GM23338 (cell line): ENCODE results near the gene MAPKAPK2. TPM values are rescaled to one million over a fixed set of nuclear protein-coding genes. Genes with fewer than 3 reads are reported as not detected.

Experiments
- ATAC-seq: fragments of 200-7000 bp; cut with Tn5 transposase; 3 replicates; pipeline ENCODE4 v1.9.1; 2020
- DNase-seq: peaks from one replicate; pipeline ENCODE4 v3.0.0-alpha.2; 2015; ENCODE audit warnings: low spot score
- H2AFZ ChIP-seq: fragments of 200-600 bp; sonication (generic); 2 replicates; pipeline ENCODE4 v1.8.0; 2016; ENCODE audit warnings: antibody characterized with exemption, mild to moderate bottlenecking, moderate library complexity
- H3F3A ChIP-seq: fragments of 200-600 bp; sonication (generic); replicated peaks from 2 replicates; pipeline ENCODE4 v1.8.0; 2017; ENCODE audit warnings: antibody characterized with exemption, mixed run types, low read depth
- H3K27ac ChIP-seq: fragments of 200-600 bp; sonication (generic); 2 replicates; pipeline ENCODE4 v1.6.1; 2016; ENCODE audit warnings: low read depth
- H3K27me3 ChIP-seq: fragments of 200-600 bp; sonication (generic); 2 replicates; pipeline ENCODE4 v1.8.0; 2016; ENCODE audit warnings: mild to moderate bottlenecking, mixed run types, moderate library complexity; ENCODE audit not compliant: insufficient read depth
- H3K36me3 ChIP-seq: fragments of 200-600 bp; sonication (generic); 2 replicates; pipeline ENCODE4 v1.8.0; 2016; ENCODE audit warnings: mild to moderate bottlenecking; ENCODE audit not compliant: insufficient read depth
- H3K4me1 ChIP-seq: fragments of 200-600 bp; sonication (generic); 2 replicates; pipeline ENCODE4 v1.8.0; 2016; ENCODE audit warnings: mild to moderate bottlenecking, moderate library complexity; ENCODE audit not compliant: insufficient read depth
- H3K4me2 ChIP-seq: fragments of 200-600 bp; sonication (generic); 2 replicates; pipeline ENCODE4 v1.7.1; 2017; ENCODE audit warnings: mixed run types
- H3K4me3 ChIP-seq: fragments of 200-600 bp; sonication (generic); 2 replicates; pipeline ENCODE4 v1.6.1; 2016; ENCODE audit warnings: mixed run types
- H3K79me2 ChIP-seq: fragments of 200-600 bp; sonication (generic); replicated peaks from 2 replicates; pipeline ENCODE4 v1.8.0; 2017; ENCODE audit warnings: mild to moderate bottlenecking; ENCODE audit not compliant: insufficient read depth
- H3K9me2 ChIP-seq: fragments of 200-600 bp; sonication (generic); 2 replicates; pipeline ENCODE4 v1.8.0; 2017; ENCODE audit not compliant: insufficient read depth
- H4K20me1 ChIP-seq: fragments of 200-600 bp; sonication (generic); replicated peaks from 2 replicates; pipeline ENCODE4 v1.8.0; 2017; ENCODE audit warnings: mild to moderate bottlenecking; ENCODE audit not compliant: insufficient read depth
- H3K27ac Mint-ChIP-seq: 2 replicates; pipeline ENCODE4 v1.8.0; 2020; ENCODE audit warnings: inconsistent platforms, mild to moderate bottlenecking, moderate library complexity, mixed read lengths
- H3K27me3 Mint-ChIP-seq: 3 replicates; pipeline ENCODE4 v1.8.0; 2022; ENCODE audit warnings: low read depth, mild to moderate bottlenecking, moderate library complexity, mixed read lengths, inconsistent platforms; ENCODE audit not compliant: insufficient read depth, poor library complexity
- H3K36me3 Mint-ChIP-seq: 3 replicates; pipeline ENCODE4 v1.8.0; 2021; ENCODE audit warnings: low read depth, mild to moderate bottlenecking, inconsistent platforms, moderate library complexity, mixed read lengths
- H3K4me1 Mint-ChIP-seq: 3 replicates; pipeline ENCODE4 v1.8.0; 2020; ENCODE audit warnings: mild to moderate bottlenecking, inconsistent platforms, mixed read lengths
- H3K4me3 Mint-ChIP-seq: 3 replicates; pipeline ENCODE4 v1.8.0; 2021; ENCODE audit warnings: moderate library complexity, mild to moderate bottlenecking, inconsistent platforms, mixed read lengths
- H3K9me3 Mint-ChIP-seq: 3 replicates; pipeline ENCODE4 v1.8.0; 2020; ENCODE audit warnings: moderate library complexity, mild to moderate bottlenecking, inconsistent platforms, mixed read lengths
- CREB1 ChIP-seq: fragments of 250-450 bp; sonication (Bioruptor Pico); IDR thresholded peaks from 2 replicates; pipeline ENCODE4 v1.5.0; 2020; ENCODE audit warnings: low read depth, mild to moderate bottlenecking, moderate library complexity
- EZH2 ChIP-seq: fragments of 200-600 bp; sonication (generic); IDR thresholded peaks from one replicate; pipeline ENCODE4 v1.8.0; 2017; ENCODE audit warnings: antibody characterized with exemption, mild to moderate bottlenecking, low read depth; ENCODE audit not compliant: unreplicated experiment
- EZH2phosphoT487 ChIP-seq: fragments of 200-600 bp; sonication (generic); IDR thresholded peaks from one replicate; pipeline ENCODE4 v1.8.1; 2018; ENCODE audit warnings: antibody characterized with exemption; ENCODE audit not compliant: unreplicated experiment
- NANOG ChIP-seq: IDR thresholded peaks from 2 replicates; pipeline ENCODE4 v1.6.1; 2016; ENCODE audit warnings: antibody characterized with exemption, borderline replicate concordance
- POLR2AphosphoS5 ChIP-seq: IDR thresholded peaks from 2 replicates; pipeline ENCODE4 v1.6.1; 2016; ENCODE audit warnings: antibody characterized with exemption, low read depth
- STAT1 ChIP-seq: IDR thresholded peaks from one replicate; pipeline ENCODE4 v1.6.1; 2016; ENCODE audit warnings: antibody characterized with exemption; ENCODE audit not compliant: unreplicated experiment
- ZNF331 ChIP-seq: fragments of 250-450 bp; sonication (Bioruptor Pico); IDR thresholded peaks from 2 replicates; pipeline ENCODE4 v1.5.0; 2020; ENCODE audit warnings: low read depth, mild to moderate bottlenecking, moderate library complexity
- polyA plus RNA-seq: library from polyadenylated mRNA; unstranded; fragments of >200 nt; fragmentation: Nextera tagmentation; extraction: Ambion mirVana; gene quantifications from 2 replicates; pipeline ENCODE4 v1.2.1, GENCODE V29; 2016
- total RNA-seq: library from RNA; depleted of rRNA; stranded (reverse); fragments of >200 nt; shearing (Covaris generic); gene quantifications from 2 replicates; pipeline ENCODE4 v1.2.3, GENCODE V29; 2014
- TF ChIP-seq, protein P1 (sequence below): IDR thresholded peaks from one replicate; pipeline ENCODE4 v1.6.1; 2018; ENCODE audit warnings: antibody characterized with exemption; ENCODE audit not compliant: unreplicated experiment
- TF ChIP-seq, protein P2 (sequence below): IDR thresholded peaks from 2 replicates; pipeline ENCODE4 v1.6.1; 2016; ENCODE audit warnings: antibody characterized with exemption
- TF ChIP-seq, protein P3 (sequence below), 2 experiments: fragments of 200-600 bp in 1 of 2; sonication (generic) in 1 of 2; conservative IDR thresholded peaks; 2 replicates each; pipeline versions ENCODE4 v1.5.1 to v1.6.1; 2016 to 2017; ENCODE audit warnings: antibody characterized with exemption in 2 of 2, low read depth in 2 of 2, mild to moderate bottlenecking in 2 of 2, moderate library complexity in 1 of 2

The MAPKAPK2 gene
- total and polyA plus RNA-seq, 2 experiments from 2014 or later = 10.1 to 30.4 TPM

DNA sequence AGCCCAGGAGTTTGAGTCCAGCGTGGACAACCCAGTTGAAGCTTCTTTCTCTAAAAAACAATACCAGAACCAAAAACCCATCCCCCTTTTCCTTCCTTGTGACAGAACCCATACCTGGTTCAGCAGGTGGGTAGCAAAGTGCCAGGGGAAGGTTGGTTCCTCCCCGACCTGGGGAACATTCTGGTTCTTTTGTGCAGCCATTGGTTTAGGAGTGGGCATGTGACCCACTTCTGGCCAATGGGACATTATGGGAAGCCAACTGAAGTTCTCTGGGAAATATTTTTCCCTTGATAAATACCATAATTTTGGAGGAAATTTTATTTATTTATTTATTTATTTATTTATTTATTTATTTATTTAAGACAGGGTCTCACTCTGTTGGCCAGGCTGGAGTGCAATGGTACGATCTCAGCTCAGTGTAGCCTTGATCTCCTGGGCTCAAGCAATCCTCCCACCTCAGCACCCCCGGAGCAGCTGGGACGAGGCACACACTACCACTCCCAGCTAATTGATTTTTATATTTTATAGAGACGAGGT is 15.8 kb upstream of the MAPKAPK2 start (continued):
- no peak for TF ChIP-seq EZH2phosphoT487
- no peak for TF ChIP-seq NANOG

DNA sequence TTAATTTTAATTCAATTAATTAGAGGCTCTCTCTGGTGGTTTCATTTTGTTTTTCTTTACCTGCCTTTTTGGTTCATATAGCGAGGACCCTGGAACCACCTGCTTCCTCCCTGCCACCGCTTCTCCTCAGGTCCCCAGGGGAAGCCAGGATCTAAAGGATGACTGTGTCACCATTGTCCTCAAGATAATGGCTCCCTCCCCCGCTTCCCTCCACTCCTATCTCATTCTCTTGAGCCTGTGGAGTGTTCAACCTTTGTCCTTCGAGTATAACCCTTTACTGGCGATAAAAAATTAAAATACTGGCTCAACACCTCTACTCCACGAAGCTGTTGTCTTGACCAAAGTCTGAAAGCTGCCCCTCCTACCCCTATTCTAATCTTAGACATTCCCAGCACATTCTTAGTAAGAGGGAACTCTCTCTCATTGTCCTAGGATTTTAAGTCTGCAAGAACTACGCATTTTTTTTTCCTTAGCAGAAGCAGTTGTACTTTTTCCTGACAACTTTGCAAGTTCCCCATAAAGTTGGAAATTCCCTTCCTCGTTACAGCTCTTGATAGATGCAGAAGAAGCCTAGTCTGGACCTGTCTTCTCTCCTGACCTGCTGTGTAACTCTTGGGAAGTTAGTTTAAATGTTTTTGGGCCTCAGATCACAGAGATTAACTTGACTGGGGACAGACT is 12.6 kb upstream of the MAPKAPK2 start:
- no peak overlapping the region for H3K27ac Mint-ChIP-seq
- no peak overlapping the region for H3K4me3 ChIP-seq
- TF ChIP-seq NANOG (no peak), POLR2AphosphoS5 (no peak)
- H2AFZ ChIP-seq = peak overlapping the region; percentile 39
- no peaks in the 10 kb centered on the region for H3K36me3 ChIP-seq
- no peaks in the 10 kb centered on the region; the same call in 1 of the 2 replicates for H3K27me3 ChIP-seq
- H3K27me3 Mint-ChIP-seq = peaks cover 4% of the 10 kb centered on the region
- no peak overlapping the region for H3K27ac ChIP-seq
- no peaks in the 10 kb centered on the region for H3K9me2 ChIP-seq
- H3K4me3 Mint-ChIP-seq = no peak overlapping the region
- no peaks in the 10 kb centered on the region for H3F3A ChIP-seq
- peak; percentile 43 for ATAC-seq
- no peaks in the 10 kb centered on the region for H3K9me3 Mint-ChIP-seq
- H4K20me1 ChIP-seq = no peaks in the 10 kb centered on the region
- DNase-seq = no peak
- H3K4me2 ChIP-seq = no peak overlapping the region
- H3K36me3 Mint-ChIP-seq = no peaks in the 10 kb centered on the region
- H3K79me2 ChIP-seq = no peaks in the 10 kb centered on the region
- H3K4me1 Mint-ChIP-seq = peaks cover 6% of the 10 kb centered on the region; the same call in 2 of the 3 replicates
- H3K4me1 ChIP-seq = peaks cover 28% of the 10 kb centered on the region

DNA sequence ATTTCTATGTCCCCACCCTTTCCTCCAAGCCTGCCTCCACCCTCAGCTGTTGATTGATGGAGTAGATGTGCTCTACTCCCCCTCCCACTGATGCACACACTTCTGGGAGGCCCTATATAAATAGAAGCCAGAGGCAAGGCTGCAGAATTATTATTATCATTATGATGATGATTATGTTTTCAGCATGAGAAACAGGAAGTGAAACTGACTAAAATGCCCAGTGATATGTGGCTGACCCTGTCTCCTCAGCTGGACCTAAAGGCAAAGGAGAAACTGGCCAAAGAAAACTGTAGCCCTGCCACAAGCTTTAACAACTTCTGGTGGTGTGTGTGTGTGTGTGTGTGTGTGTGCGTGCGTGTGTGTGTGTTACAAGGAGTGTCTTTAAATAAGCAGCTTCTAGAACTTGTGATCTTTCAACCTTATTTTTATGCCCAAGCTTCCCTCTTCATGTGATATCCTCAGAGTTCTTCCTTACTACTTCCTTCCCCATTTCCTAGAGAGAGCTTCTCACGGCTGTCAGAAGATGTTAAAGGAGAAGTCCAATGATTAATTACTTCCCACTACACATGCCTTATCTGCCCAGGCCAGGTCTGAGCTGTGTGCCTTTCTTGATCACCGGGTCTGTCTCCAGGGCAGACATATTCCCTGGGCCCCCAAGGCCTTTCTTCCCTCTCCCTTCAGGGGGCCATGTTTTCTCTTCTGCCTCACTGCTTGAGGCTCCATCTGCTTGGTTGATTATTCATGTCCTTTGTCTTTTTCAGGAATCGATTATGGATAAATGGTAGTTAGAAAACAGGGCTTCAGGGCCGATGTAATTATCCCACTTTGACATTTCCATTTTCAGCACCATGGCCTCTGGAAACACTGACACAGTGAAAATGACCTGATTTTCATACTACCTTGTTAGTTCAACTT is 11.6 kb upstream of the MAPKAPK2 start:
- H4K20me1 ChIP-seq = no peaks in the 10 kb centered on the region
- TF ChIP-seq EZH2 = no peak
- TF ChIP-seq, protein P1, sequence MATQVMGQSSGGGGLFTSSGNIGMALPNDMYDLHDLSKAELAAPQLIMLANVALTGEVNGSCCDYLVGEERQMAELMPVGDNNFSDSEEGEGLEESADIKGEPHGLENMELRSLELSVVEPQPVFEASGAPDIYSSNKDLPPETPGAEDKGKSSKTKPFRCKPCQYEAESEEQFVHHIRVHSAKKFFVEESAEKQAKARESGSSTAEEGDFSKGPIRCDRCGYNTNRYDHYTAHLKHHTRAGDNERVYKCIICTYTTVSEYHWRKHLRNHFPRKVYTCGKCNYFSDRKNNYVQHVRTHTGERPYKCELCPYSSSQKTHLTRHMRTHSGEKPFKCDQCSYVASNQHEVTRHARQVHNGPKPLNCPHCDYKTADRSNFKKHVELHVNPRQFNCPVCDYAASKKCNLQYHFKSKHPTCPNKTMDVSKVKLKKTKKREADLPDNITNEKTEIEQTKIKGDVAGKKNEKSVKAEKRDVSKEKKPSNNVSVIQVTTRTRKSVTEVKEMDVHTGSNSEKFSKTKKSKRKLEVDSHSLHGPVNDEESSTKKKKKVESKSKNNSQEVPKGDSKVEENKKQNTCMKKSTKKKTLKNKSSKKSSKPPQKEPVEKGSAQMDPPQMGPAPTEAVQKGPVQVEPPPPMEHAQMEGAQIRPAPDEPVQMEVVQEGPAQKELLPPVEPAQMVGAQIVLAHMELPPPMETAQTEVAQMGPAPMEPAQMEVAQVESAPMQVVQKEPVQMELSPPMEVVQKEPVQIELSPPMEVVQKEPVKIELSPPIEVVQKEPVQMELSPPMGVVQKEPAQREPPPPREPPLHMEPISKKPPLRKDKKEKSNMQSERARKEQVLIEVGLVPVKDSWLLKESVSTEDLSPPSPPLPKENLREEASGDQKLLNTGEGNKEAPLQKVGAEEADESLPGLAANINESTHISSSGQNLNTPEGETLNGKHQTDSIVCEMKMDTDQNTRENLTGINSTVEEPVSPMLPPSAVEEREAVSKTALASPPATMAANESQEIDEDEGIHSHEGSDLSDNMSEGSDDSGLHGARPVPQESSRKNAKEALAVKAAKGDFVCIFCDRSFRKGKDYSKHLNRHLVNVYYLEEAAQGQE = no peak
- no peak for TF ChIP-seq CREB1 (CRISPR knock-in tag)
- TF ChIP-seq POLR2AphosphoS5 = no peak
- no peak for TF ChIP-seq NANOG
- TF ChIP-seq, protein P2, sequence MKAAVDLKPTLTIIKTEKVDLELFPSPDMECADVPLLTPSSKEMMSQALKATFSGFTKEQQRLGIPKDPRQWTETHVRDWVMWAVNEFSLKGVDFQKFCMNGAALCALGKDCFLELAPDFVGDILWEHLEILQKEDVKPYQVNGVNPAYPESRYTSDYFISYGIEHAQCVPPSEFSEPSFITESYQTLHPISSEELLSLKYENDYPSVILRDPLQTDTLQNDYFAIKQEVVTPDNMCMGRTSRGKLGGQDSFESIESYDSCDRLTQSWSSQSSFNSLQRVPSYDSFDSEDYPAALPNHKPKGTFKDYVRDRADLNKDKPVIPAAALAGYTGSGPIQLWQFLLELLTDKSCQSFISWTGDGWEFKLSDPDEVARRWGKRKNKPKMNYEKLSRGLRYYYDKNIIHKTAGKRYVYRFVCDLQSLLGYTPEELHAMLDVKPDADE = no peak
- no peak for TF ChIP-seq STAT1
- no peak for TF ChIP-seq ZNF331
- TF ChIP-seq, protein P3, sequence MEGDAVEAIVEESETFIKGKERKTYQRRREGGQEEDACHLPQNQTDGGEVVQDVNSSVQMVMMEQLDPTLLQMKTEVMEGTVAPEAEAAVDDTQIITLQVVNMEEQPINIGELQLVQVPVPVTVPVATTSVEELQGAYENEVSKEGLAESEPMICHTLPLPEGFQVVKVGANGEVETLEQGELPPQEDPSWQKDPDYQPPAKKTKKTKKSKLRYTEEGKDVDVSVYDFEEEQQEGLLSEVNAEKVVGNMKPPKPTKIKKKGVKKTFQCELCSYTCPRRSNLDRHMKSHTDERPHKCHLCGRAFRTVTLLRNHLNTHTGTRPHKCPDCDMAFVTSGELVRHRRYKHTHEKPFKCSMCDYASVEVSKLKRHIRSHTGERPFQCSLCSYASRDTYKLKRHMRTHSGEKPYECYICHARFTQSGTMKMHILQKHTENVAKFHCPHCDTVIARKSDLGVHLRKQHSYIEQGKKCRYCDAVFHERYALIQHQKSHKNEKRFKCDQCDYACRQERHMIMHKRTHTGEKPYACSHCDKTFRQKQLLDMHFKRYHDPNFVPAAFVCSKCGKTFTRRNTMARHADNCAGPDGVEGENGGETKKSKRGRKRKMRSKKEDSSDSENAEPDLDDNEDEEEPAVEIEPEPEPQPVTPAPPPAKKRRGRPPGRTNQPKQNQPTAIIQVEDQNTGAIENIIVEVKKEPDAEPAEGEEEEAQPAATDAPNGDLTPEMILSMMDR (conservative IDR thresholded peaks at IDR 0.05; ENCODE audit: low read depth in 2 of 2) = no peak
- H3K9me3 Mint-ChIP-seq = no peaks in the 10 kb centered on the region
- H3K27ac Mint-ChIP-seq = no peak overlapping the region
- H3K4me3 ChIP-seq = no peak overlapping the region
- no peaks in the 10 kb centered on the region for H3F3A ChIP-seq
- H3K4me1 Mint-ChIP-seq = peaks cover 6% of the 10 kb centered on the region; the same call in 2 of the 3 replicates
- peak; percentile 75 for ATAC-seq
- no peak for DNase-seq
- H3K9me2 ChIP-seq = no peaks in the 10 kb centered on the region
- H3K4me1 ChIP-seq = peaks cover 28% of the 10 kb centered on the region
- H3K4me2 ChIP-seq = no peak overlapping the region
- H3K79me2 ChIP-seq = no peaks in the 10 kb centered on the region
- no peak overlapping the region; the same call in 1 of the 2 replicates for H2AFZ ChIP-seq
- no peaks in the 10 kb centered on the region for H3K36me3 ChIP-seq
- H3K27me3 ChIP-seq = no peaks in the 10 kb centered on the region; the same call in 1 of the 2 replicates
- no peak overlapping the region for H3K4me3 Mint-ChIP-seq
- H3K27me3 Mint-ChIP-seq = peaks cover 4% of the 10 kb centered on the region
- no peak overlapping the region for H3K27ac ChIP-seq
- H3K36me3 Mint-ChIP-seq = no peaks in the 10 kb centered on the region
